C4-2B (cell line): ENCODE measurements around the gene FAM131C.
"Not testable (repeated sequence)": the region's sequence is repeated elsewhere in the genome, so short reads cannot be mapped to it uniquely, and the experiment has no call there.

Experiments used
- H3K27ac ChIP-seq: fragments of 450-650 bp; 2 replicates; pipeline ENCODE4 v1.5.1; 2017
- ZFX ChIP-seq: fragments of 450-650 bp; IDR thresholded peaks from 2 replicates; pipeline ENCODE4 v1.6.1; 2017
- TF ChIP-seq, protein P1 (sequence below): fragments of 450-650 bp; conservative IDR thresholded peaks from 2 replicates; pipeline ENCODE4 v1.5.1; 2017; ENCODE audit warnings: mild to moderate bottlenecking

The FAM131C gene

DNA sequence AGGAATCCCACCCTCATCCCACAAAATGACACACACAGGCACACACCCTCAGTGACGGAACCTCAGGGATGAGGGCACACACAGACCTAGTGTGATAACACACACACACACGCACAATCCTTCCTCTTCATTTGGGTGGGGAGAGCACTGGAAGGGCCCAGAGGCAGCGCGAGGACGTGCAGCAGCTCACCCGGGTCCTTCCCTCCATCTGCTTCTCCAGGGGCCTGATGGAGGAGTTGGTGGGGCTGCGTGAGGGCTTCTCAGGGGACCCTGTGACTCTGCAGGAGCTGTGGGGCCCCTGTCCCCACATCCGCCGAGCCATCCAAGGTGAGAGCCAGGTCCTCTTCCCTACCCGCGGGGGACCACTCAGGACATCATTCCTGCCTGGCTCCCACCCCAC, 51.1 kb downstream of the FAM131C start:
- H3K27ac ChIP-seq = no peak overlapping the region
- no peak for TF ChIP-seq ZFX
- TF ChIP-seq, protein P1, sequence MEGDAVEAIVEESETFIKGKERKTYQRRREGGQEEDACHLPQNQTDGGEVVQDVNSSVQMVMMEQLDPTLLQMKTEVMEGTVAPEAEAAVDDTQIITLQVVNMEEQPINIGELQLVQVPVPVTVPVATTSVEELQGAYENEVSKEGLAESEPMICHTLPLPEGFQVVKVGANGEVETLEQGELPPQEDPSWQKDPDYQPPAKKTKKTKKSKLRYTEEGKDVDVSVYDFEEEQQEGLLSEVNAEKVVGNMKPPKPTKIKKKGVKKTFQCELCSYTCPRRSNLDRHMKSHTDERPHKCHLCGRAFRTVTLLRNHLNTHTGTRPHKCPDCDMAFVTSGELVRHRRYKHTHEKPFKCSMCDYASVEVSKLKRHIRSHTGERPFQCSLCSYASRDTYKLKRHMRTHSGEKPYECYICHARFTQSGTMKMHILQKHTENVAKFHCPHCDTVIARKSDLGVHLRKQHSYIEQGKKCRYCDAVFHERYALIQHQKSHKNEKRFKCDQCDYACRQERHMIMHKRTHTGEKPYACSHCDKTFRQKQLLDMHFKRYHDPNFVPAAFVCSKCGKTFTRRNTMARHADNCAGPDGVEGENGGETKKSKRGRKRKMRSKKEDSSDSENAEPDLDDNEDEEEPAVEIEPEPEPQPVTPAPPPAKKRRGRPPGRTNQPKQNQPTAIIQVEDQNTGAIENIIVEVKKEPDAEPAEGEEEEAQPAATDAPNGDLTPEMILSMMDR = no peak

DNA sequence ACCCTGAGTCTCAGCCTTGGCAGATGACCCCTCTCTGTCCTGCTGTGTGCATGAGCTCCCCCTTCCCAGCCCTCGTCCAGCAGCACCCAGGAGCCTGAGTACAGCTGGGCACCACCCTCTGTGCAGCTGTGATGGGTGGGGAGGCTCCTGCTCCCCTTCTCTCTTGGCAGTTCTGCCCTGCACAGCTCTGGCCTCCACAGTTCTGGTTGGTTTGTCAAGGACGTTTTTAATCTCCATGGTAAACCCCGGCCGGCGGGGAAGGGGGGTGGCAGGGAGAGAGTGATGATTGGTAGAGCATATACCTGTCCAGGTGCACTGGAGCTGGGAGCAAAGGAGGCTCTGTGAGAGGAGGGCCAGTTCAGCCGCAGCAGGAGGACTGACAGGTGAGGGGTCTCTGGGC, 51.8 kb downstream of the FAM131C start, which contains the start of gene CLCNKA:
CLCNKA (plus strand) TSS at position 356 of the 400 bp plus-strand sequence. CDS start 584 bp downstream, outside the sequence.
- H3K27ac ChIP-seq = no peak within 1 kb of the TSS
- TF ChIP-seq, protein P1 = no peak
- no peak for TF ChIP-seq ZFX

GRCh38 chr1:16020878-16021277, 52.6 kb downstream of the FAM131C start:
- not testable (repeated sequence) for H3K27ac ChIP-seq

DNA sequence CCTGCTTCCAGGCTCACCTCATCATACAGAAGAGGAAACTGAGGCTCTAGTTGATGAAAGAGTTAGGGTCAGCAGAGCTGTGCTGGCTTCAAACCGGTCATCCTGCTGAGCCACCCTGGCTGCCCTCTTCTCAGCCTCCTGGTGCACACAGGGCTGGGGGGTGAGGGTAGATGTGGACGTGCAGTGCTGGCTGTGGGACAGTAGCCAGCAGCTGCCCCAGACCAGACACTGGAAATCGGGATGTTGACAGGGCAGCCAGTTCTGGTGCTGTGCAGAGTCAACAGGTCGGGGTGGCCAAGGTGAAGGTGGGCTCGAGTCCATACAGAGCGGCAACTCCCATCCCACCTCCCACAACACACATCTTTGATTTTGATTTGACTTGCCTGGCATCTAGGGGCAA, 53.1 kb downstream of the FAM131C start:
- no peak for TF ChIP-seq ZFX
- TF ChIP-seq, protein P1 = no peak
- no peak overlapping the region for H3K27ac ChIP-seq

GRCh38 chr1:16019644-16020277, 53.7 kb downstream of the FAM131C start:
- no peak overlapping the region for H3K27ac ChIP-seq
- TF ChIP-seq, protein P1 = no peak
- no peak for TF ChIP-seq ZFX

DNA sequence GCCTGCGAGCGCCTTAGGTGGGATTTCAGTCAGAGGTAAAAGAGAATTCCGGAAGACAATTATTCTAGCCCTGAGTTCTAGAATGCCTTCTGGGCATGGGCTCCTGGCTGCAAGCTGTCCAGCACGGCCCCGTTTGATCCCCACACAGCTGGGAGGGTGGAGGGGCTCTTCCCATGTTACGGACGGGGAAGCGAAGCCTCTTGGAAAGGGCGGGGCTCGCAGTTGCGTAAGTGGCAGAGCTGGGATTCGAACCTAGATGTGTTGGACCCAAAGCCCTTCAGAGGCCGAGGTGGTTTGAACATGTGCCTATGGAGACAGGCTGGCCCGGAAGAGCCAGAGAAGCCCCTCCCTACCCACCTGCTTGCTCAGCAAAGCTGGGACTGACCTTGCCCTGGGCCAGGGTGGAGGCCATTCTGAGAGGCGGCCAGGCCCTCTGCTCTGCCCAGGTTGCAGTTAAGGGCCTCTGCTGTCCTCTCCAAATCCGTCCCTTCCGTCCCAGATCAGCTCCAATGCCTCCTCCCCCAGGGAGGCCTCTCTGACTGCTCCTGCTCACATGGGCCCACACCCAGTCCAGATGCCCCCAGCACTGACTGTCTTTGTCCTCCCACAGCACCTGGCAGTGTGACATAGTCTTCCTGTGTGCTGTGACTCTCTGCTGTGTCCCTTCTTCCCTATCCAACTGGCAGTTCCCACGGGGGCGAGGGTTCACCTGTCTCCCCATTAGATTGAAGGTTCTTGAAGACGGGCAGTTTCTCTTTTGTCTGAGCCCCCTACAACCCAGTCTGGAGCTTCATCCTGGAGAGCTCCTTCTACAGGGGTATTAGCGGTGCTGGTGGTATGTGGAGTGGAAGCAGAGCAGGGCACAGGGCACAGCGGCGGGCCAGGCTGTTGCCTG, 54.5 kb downstream of the FAM131C start:
- H3K27ac ChIP-seq = no peak overlapping the region
- TF ChIP-seq ZFX = no peak
- TF ChIP-seq, protein P1 = no peak

DNA sequence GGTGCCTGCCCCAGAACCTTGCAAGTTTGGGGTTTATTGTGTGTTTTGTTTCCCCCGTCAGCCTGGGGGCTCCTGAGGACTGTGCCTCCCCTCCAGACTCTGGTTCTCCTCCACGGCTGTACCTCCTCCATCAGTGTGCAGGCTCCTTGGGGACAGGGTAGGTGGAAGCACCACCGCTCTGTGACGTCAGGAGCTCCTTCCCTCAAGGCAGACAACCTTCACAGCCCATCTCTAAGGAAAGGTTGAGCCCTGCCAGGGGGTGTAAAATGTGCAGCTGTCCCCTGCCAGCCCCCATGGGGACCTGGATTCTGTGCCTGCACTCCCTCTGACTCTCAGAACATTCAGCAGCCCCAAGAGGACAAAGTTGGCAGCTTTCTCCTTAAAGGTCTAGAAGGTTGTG, 55.1 kb downstream of the FAM131C start:
- TF ChIP-seq, protein P1 = no peak
- TF ChIP-seq ZFX = no peak
- H3K27ac ChIP-seq = no peak overlapping the region
